Ovary (tissue), 9 donors: Measurements from ENCODE around the gene RALB. TPM values are rescaled to one million over a fixed set of nuclear protein-coding genes. Genes with fewer than 3 reads are reported as not detected.

Source experiments
- DNase-seq, 5 donors: peaks; one replicate each; pipeline ENCODE4 v3.0.0-alpha.2; 2019 to 2020
- H3K27ac ChIP-seq, 2 donors: fragments of 200-600 bp; one replicate each; pipeline versions ENCODE4 v1.5.1 to v1.8.0; 2019 to 2022
- H3K27me3 ChIP-seq: fragments of 200-600 bp; one replicate; pipeline ENCODE4 v1.8.0; 2022
- H3K36me3 ChIP-seq: fragments of 200-600 bp; sonication (generic); one replicate; pipeline ENCODE4 v1.5.1; 2019
- H3K4me1 ChIP-seq: one replicate; pipeline ENCODE4 v1.8.1; 2013; ENCODE audit warnings: mild to moderate bottlenecking, moderate library complexity; ENCODE audit not compliant: insufficient read depth
- H3K4me3 ChIP-seq: fragments of 200-600 bp; sonication (generic); one replicate; pipeline ENCODE4 v1.5.1; 2017
- H3K9me3 ChIP-seq, 2 donors: fragments of 200-600 bp in 1 of 2; sonication (generic) in 1 of 2; one replicate each; pipeline versions ENCODE4 v1.5.1 to v1.8.1; 2013 to 2019; ENCODE audit warnings: mild to moderate bottlenecking in 1 of 2, moderate library complexity in 1 of 2
- EP300 ChIP-seq: sonication (generic); formaldehyde crosslinking; IDR thresholded peaks from one replicate; pipeline ENCODE4 v1.6.1; 2017; ENCODE audit warnings: antibody characterized with exemption
- POLR2A ChIP-seq: fragments of 450-650 bp; IDR thresholded peaks from one replicate; pipeline ENCODE4 v1.6.1; 2017; ENCODE audit warnings: antibody characterized with exemption, mild to moderate bottlenecking, moderate library complexity
- WGBS, 3 donors: extraction: QIAGEN DNeasy Blood & Tissue Kit in 1 of 3; methylation state at CpG; one replicate each; pipeline versions ENCODE4 v1.1.5 to v1.1.7; 2013 to 2017; 5-methylcytosine and 5-hydroxymethylcytosine counted together
- intact Hi-C, 4 donors: fragments of 100-400 bp; cut with DNase I; formaldehyde crosslinking; loops; one replicate each; pipeline versions ENCODE4 v1.11.0 to v1.15.1; 2022 to 2023
- polyA plus RNA-seq, 2 donors: library from polyadenylated mRNA; stranded (reverse); fragments of 200-250 nt in 1 of 2; fragments of 350-450 nt in 1 of 2; fragmentation: Illumina TruSeq in 1 of 2; extraction: RNeasy Lipid Tissue Mini Kit (QIAGEN cat#74804) in 1 of 2; gene quantifications; one replicate each; pipeline ENCODE4 v1.2.3, GENCODE V29; 2013 to 2014
- total RNA-seq, 7 donors: library from RNA; depleted of rRNA in 2 of 7; stranded (reverse); fragments of >200 nt in 2 of 7; fragmentation: NEBNext Ultra II Directional in 3 of 7; extraction: Animal tissue kit (Norgen Biotek cat#: 25700) in 3 of 7; gene quantifications; one replicate each; pipeline versions ENCODE4 v1.1.0 to v1.2.4, GENCODE V29; 2016 to 2023
- TF ChIP-seq, protein P1 (sequence below), 3 donors: fragments of 450-650 bp in 2 of 3; fragments of 200-600 bp in 1 of 3; IDR thresholded peaks; one replicate each; pipeline versions ENCODE4 v1.5.1 to v1.8.0; 2016 to 2022; ENCODE audit warnings: antibody characterized with exemption in 3 of 3, mild to moderate bottlenecking in 1 of 3
- donor health status: DM: no; HTN: no; CAD: no; lungs with moderate emphysema.
- donor health status: DM: no; HTN: no; CAD: no.
- donor health status: Bipolar disorder and iron deficiency.
- donor health status: DM: yes; HTN: yes; CAD: no.
- donor health status: DM: no; HTN: no; CAD: no.
- donor health status: DM: yes; HTN: yes; CAD: no.

The RALB gene
- total and polyA plus RNA-seq, 9 donors, result 18.2 to 92.7 (median 34.9) TPM

DNA sequence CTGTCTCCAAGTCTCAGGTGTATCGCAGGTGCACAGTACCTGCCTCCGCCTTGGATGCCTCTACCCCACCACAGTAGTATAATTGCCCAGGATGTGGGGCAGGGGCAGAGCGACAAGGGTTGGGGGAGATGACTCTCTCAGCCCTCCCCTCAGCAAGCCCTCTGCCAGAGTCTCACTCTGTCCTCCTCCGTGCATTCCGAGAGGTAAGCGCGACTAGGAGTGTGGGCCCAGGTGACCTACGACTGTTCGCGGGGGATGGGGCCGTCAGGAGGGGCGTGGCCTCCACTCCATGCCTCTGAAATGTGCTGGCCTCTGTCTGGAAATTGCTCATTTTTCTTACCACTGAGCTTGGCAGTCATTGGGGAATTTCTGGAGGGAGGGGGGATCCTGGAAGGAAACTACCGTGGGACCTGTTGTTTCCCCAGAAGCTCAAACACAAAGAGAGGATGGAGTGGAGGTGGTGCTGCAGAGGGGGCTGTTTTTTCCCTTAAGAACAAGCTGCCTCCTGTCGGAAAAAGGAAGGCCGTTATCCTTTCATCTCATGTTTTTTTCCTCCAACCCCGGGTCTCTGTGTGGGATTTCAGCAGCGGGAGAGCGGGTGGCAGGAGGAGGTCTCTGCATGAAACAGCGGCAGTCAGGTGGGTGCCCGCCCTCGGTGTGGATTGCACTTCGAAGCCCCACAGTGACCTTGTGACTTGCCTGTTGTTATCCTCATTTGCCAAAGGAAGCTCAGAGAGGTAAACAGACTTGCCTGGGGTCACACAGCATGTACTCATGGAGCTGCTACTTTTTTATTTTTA is 13.0 kb upstream of the RALB start:
- Histone ChIP-seq H3K4me3 (no peak overlapping the region), H3K4me1 (peaks cover 2% of the 10 kb centered on the region)

DNA sequence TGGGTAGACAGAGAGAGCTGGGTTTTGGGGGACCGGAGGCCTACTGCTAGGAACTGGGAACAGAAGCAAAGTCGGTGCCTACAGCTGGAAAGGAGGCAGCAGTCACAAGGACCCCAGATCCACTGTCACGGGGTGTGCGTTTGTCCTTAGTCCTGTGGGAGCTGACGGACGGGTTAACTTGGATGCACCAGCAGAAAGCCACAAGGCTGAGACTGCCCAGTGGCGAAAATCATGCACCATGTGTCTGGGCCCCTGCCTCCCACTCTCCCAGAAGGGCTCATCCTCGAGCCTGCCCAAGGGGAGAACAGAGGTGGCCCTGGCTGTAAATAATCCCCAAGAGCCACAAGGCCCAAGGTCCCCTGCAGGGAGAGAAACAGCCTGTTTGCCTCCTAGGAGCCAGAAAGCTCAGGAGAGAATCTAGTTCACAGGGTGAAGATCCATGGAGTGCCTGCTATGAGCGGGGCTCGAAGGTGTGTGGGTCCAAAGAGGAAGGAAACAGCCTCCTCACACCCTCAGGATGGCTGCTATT is 11.7 kb upstream of the RALB start:
- TF ChIP-seq EP300 (no peak), POLR2A (no peak)
- TF ChIP-seq, protein P1, sequence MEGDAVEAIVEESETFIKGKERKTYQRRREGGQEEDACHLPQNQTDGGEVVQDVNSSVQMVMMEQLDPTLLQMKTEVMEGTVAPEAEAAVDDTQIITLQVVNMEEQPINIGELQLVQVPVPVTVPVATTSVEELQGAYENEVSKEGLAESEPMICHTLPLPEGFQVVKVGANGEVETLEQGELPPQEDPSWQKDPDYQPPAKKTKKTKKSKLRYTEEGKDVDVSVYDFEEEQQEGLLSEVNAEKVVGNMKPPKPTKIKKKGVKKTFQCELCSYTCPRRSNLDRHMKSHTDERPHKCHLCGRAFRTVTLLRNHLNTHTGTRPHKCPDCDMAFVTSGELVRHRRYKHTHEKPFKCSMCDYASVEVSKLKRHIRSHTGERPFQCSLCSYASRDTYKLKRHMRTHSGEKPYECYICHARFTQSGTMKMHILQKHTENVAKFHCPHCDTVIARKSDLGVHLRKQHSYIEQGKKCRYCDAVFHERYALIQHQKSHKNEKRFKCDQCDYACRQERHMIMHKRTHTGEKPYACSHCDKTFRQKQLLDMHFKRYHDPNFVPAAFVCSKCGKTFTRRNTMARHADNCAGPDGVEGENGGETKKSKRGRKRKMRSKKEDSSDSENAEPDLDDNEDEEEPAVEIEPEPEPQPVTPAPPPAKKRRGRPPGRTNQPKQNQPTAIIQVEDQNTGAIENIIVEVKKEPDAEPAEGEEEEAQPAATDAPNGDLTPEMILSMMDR (IDR thresholded peaks at IDR 0.05), result no peak
- intact Hi-C loops, result no loop called here
- no peaks in the 10 kb centered on the region for H3K9me3 ChIP-seq
- no peak for DNase-seq
- no peak overlapping the region for H3K27ac ChIP-seq
- no peaks in the 10 kb centered on the region for H3K36me3 ChIP-seq
- no peaks in the 10 kb centered on the region for H3K27me3 ChIP-seq
- peaks cover 2% of the 10 kb centered on the region for H3K4me1 ChIP-seq
- no peak overlapping the region for H3K4me3 ChIP-seq
- WGBS, 3 donors, result 90 to 92% (median 92%) methylated on average over 10 of the region's 10 CpGs

More for the DNA sequence above, 13.0 kb upstream of the RALB start:
- intact Hi-C loops, result no loop called here
- 14 to 19% (median 18%) methylated on average over 21 to 22 of the region's 22 CpGs for WGBS, 3 donors
- TF ChIP-seq POLR2A, result no peak
- TF ChIP-seq, protein P1 (IDR thresholded peaks at IDR 0.05), result no peak
- TF ChIP-seq EP300, result no peak
- Histone ChIP-seq H3K27me3 (no peaks in the 10 kb centered on the region), H3K27ac (no peak overlapping the region), H3K36me3 (no peaks in the 10 kb centered on the region), H3K9me3 (no peaks in the 10 kb centered on the region)
- DNase-seq, result peak; percentile 25 to 69 (median 56)

DNA sequence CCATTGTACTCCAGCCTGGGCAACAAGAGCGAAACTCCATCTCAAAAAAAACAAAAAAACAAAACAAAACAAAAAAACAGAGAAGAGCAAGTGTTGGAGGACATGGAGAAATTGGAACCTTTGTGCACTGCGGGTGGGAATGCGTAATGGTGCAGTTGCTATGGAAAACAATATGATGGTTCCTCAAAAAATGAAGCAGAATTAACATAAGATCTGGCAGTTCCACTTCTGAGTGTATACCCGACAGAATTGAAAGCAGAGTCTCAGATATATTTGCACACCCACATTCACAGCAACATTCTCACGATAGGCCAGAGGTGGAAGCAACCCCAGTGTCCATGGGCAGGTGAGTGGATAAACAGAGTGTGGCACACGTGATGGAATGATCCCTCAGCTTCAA is 11.0 kb upstream of the RALB start:
- no peaks in the 10 kb centered on the region for H3K36me3 ChIP-seq
- H3K9me3 ChIP-seq, result no peaks in the 10 kb centered on the region
- DNase-seq, result no peak
- H3K4me1 ChIP-seq, result peaks cover 2% of the 10 kb centered on the region
- TF ChIP-seq, protein P1 (IDR thresholded peaks at IDR 0.05), result no peak
- TF ChIP-seq EP300 (no peak), POLR2A (no peak)
- no peak overlapping the region for H3K4me3 ChIP-seq
- intact Hi-C loops, result no loop called here
- H3K27me3 ChIP-seq, result no peaks in the 10 kb centered on the region
- 79 to 86% (median 83%) methylated on average over 6 of the region's 6 CpGs for WGBS, 3 donors
- H3K27ac ChIP-seq, result no peak overlapping the region

DNA sequence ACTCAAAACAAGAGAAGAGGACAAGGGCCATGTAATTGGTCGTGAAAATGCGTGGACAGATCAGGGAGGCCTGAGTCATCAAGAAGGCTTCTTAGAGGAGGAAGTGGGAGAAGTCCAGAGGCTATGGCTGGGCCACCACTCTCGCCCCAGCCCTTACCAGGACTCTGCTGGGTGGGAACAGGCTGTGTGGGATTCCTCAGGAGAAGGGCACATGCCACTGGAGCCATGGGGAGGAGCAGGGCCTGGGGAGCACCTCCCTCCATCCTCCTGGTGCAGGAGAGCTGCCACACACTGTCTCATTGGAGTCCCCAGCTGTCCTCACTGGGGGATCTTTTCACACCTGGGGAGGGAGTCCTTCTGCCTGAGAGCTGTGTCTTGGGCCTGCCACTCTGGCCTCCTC is 9.4 kb upstream of the RALB start:
- Histone ChIP-seq H3K9me3 (no peaks in the 10 kb centered on the region), H3K27me3 (no peaks in the 10 kb centered on the region), H3K27ac (no peak overlapping the region), H3K4me3 (no peak overlapping the region), H3K36me3 (no peaks in the 10 kb centered on the region), H3K4me1 (peaks cover 2% of the 10 kb centered on the region)
- TF ChIP-seq EP300 (no peak), POLR2A (no peak)
- TF ChIP-seq, protein P1 (IDR thresholded peaks at IDR 0.05), result no peak
- WGBS, 3 donors, result 61 to 81% (median 80%) methylated on average over 3 of the region's 3 CpGs
- DNase-seq, result no peak
- intact Hi-C loops, result no loop called here
